Panc1 (cell line): Measurements from ENCODE around the gene TMA7. TPM values are rescaled to one million over a fixed set of nuclear protein-coding genes. Genes with fewer than 3 reads are reported as not detected.

Experiments
- ATAC-seq: fragments of 200-7000 bp; cut with Tn5 transposase; 2 replicates; pipeline ENCODE4 v1.9.1; 2020; ENCODE audit warnings: mild to moderate bottlenecking, moderate library complexity
- BruUV-seq: library from RNA; stranded (reverse); fragments of 400-500 nt; replicated peaks from 2 replicates; lab custom pipeline; 2021; lab: Mats Ljungman, UMichigan
- CTCF ChIA-PET: fragments of 300-600 bp; sonication (Branson Sonifier 250); formaldehyde crosslinking; loops from one replicate; lab custom pipeline; 2022; ENCODE audit warnings: antibody characterized with exemption; lab: Charles Lee
- POLR2A ChIA-PET: fragments of 300-600 bp; sonication (Branson Sonifier 250); formaldehyde crosslinking; loops from one replicate; lab custom pipeline; 2022; ENCODE audit warnings: antibody characterized with exemption; lab: Charles Lee
- DNase-seq: peaks from one replicate; pipeline ENCODE4 v3.0.0-alpha.2; 2010; ENCODE audit warnings: low read depth, low spot score
- H3K27ac ChIP-seq: 2 replicates; pipeline ENCODE4 v1.5.1; 2011; ENCODE audit warnings: mild to moderate bottlenecking, low read length, inconsistent platforms
- H3K27me3 ChIP-seq: fragments of 200-500 bp; sonication (Bioruptor generic); 2 replicates; pipeline ENCODE4 v1.6.0; 2014; ENCODE audit warnings: low read length, inconsistent platforms; ENCODE audit not compliant: control insufficient read depth, insufficient read depth
- H3K36me3 ChIP-seq: fragments of 200-500 bp; sonication (Bioruptor generic); 2 replicates; pipeline ENCODE4 v1.5.1; 2014; ENCODE audit warnings: inconsistent platforms, mild to moderate bottlenecking, low read length, moderate library complexity; ENCODE audit not compliant: control insufficient read depth, insufficient read depth
- H3K4me1 ChIP-seq: 2 replicates; pipeline ENCODE4 v1.5.1; 2011; ENCODE audit warnings: inconsistent platforms, mild to moderate bottlenecking, low read length, moderate library complexity; ENCODE audit not compliant: control insufficient read depth, insufficient read depth
- H3K4me3 ChIP-seq, 2 experiments: 2 replicates each; pipeline ENCODE4 v1.5.1; 2011 to 2012; ENCODE audit warnings: low read depth in 2 of 2, low read length in 2 of 2, mild to moderate bottlenecking in 2 of 2, inconsistent platforms in 1 of 2, moderate library complexity in 1 of 2
- H3K9me3 ChIP-seq: fragments of 200-500 bp; sonication (Bioruptor generic); 2 replicates; pipeline ENCODE4 v1.5.1; 2014; ENCODE audit warnings: low read depth, mild to moderate bottlenecking, inconsistent platforms, low read length, moderate library complexity; ENCODE audit not compliant: control insufficient read depth, insufficient read depth
- CTCF ChIP-seq: fragments of 450-650 bp; IDR thresholded peaks from 2 replicates; pipeline ENCODE4 v1.5.1; 2017; ENCODE audit warnings: mild to moderate bottlenecking
- POLR2AphosphoS5 ChIP-seq: IDR thresholded peaks from 2 replicates; pipeline ENCODE4 v1.6.1; 2012; ENCODE audit warnings: mild to moderate bottlenecking, low read depth, low read length, moderate library complexity
- REST ChIP-seq, 2 experiments: IDR thresholded peaks; 2 replicates each; pipeline ENCODE4 v1.6.1; 2011 to 2012; ENCODE audit warnings: low read depth in 2 of 2, control low read depth in 1 of 2, low read length in 1 of 2, mild to moderate bottlenecking in 1 of 2, moderate library complexity in 1 of 2; ENCODE audit not compliant: insufficient read depth in 1 of 2
- SIN3A ChIP-seq: IDR thresholded peaks from 2 replicates; pipeline ENCODE4 v1.6.1; 2012; ENCODE audit warnings: low read depth, mild to moderate bottlenecking, low read length, moderate library complexity, borderline replicate concordance; ENCODE audit not compliant: insufficient read depth
- TCF7L2 ChIP-seq: IDR thresholded peaks from 2 replicates; pipeline ENCODE4 v1.6.1; 2011; ENCODE audit warnings: mild to moderate bottlenecking, low read depth, low read length, inconsistent platforms
- in situ Hi-C: cut with HindIII; loops from 2 replicates; pipeline ENCODE4 v1.10.0; 2016; ENCODE audit warnings: low sequenced_read_pairs, low pct_unique_long_range_greater_than_20kb
- intact Hi-C: fragments of 100-400 bp; cut with micrococcal nuclease; formaldehyde crosslinking; loops from one replicate; pipeline ENCODE4 v1.10.0; 2022; ENCODE audit not compliant: unreplicated experiment
- total RNA-seq: library from RNA; stranded (reverse); gene quantifications from one replicate; pipeline ENCODE4 v1.2.1, GENCODE V29; 2021; ENCODE audit not compliant: unreplicated experiment

Gene TMA7
- total RNA-seq, 1 experiment from 2014 or later = 175 TPM

GRCh38 chr3:48430708-48431101 lies 9.4 kb upstream of the TMA7 start:
- Histone ChIP-seq H3K4me1 (peaks cover 4% of the 10 kb centered on the region; the same call in 1 of the 2 replicates), H3K36me3 (no peaks in the 10 kb centered on the region), H3K4me3 (no peak overlapping the region), H3K9me3 (no peaks in the 10 kb centered on the region), H3K27ac (no peak overlapping the region), H3K27me3 (no peaks in the 10 kb centered on the region)
- BruUV-seq = no TSS peak
- TF ChIP-seq REST (IDR thresholded peaks at IDR 0.05; ENCODE audit: insufficient read depth in 1 of 2, low read depth in 2 of 2, low read length in 1 of 2) (no peak), CTCF (no peak), SIN3A (no peak), TCF7L2 (no peak), POLR2AphosphoS5 (no peak)
- no peak for DNase-seq
- ATAC-seq = no peak
- intact Hi-C loops = loop anchor here (5.0 kb wide), 1 partner anchor 148 kb away; no protein-coding TSS in a partner anchor
- ChIA-PET CTCF (interaction anchor here (0.5 kb wide), 1 partner anchor 690 kb away, joined by 5 read pairs; no protein-coding TSS in a partner anchor), POLR2A (no interaction called here)
- in situ Hi-C loops = no loop called here

GRCh38 chr3:48431224-48432029 lies 8.6 kb upstream of the TMA7 start:
- Histone ChIP-seq H3K36me3 (no peaks in the 10 kb centered on the region), H3K4me1 (peaks cover 4% of the 10 kb centered on the region; the same call in 1 of the 2 replicates), H3K27ac (no peak overlapping the region), H3K27me3 (no peaks in the 10 kb centered on the region), H3K4me3 (no peak overlapping the region), H3K9me3 (no peaks in the 10 kb centered on the region)
- ChIA-PET POLR2A (no interaction called here), CTCF (interaction anchor here (0.5 kb wide), 1 partner anchor 690 kb away, joined by 5 read pairs; no protein-coding TSS in a partner anchor)
- no peak for ATAC-seq
- no TSS peak for BruUV-seq
- intact Hi-C loops = loop anchor here (5.0 kb wide), 1 partner anchor 149 kb away; no protein-coding TSS in a partner anchor
- DNase-seq = no peak
- in situ Hi-C loops = no loop called here
- TF ChIP-seq TCF7L2 (no peak), CTCF (no peak), REST (IDR thresholded peaks at IDR 0.05; ENCODE audit: insufficient read depth in 1 of 2, low read depth in 2 of 2, low read length in 1 of 2) (no peak), SIN3A (no peak)
